ENCODE results near the gene TLE1.

The TLE1 gene

DNA sequence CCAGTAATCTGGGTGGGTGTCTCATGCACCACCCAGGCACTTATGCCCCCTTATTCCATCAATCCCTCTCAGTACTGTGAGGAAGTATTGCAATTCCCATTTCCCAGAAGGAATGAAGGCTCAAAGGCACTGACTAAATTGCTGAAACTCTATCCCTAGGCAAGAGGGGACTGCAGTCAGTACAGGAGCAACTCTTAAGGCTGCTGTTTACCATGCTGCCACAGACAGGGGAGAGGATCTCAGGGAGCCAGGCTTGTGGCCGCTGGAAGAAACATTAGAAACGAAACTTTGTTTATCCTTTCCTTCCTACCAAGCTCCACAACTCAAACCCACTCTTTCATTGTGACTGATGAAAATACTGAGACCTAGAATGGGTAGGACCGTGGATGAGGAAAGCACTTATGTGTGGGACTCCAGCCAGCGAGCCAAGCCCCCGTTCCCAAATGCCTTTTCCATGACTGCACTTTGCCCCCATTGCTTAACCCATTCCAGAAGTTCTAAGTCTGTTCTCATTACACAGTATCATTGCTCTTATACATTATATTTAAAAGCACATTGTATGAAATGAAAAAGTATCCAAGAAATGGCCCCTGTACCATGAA is 54.3 kb downstream of the TLE1 start:
- TF ChIP-seq ZFX (IDR thresholded peaks at IDR 0.05), result no peak
- TF ChIP-seq, protein P1, sequence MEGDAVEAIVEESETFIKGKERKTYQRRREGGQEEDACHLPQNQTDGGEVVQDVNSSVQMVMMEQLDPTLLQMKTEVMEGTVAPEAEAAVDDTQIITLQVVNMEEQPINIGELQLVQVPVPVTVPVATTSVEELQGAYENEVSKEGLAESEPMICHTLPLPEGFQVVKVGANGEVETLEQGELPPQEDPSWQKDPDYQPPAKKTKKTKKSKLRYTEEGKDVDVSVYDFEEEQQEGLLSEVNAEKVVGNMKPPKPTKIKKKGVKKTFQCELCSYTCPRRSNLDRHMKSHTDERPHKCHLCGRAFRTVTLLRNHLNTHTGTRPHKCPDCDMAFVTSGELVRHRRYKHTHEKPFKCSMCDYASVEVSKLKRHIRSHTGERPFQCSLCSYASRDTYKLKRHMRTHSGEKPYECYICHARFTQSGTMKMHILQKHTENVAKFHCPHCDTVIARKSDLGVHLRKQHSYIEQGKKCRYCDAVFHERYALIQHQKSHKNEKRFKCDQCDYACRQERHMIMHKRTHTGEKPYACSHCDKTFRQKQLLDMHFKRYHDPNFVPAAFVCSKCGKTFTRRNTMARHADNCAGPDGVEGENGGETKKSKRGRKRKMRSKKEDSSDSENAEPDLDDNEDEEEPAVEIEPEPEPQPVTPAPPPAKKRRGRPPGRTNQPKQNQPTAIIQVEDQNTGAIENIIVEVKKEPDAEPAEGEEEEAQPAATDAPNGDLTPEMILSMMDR (conservative IDR thresholded peaks at IDR 0.05), result no peak
- no peak overlapping the region for H3K27ac ChIP-seq

- no peak for TF ChIP-seq ZFX (IDR thresholded peaks at IDR 0.05)
- TF ChIP-seq, protein P1 (conservative IDR thresholded peaks at IDR 0.05), result no peak
- no peak overlapping the region for H3K27ac ChIP-seq
Observed at GRCh38 chr9:81633952-81634854, 55.1 kb downstream of the TLE1 start.

DNA sequence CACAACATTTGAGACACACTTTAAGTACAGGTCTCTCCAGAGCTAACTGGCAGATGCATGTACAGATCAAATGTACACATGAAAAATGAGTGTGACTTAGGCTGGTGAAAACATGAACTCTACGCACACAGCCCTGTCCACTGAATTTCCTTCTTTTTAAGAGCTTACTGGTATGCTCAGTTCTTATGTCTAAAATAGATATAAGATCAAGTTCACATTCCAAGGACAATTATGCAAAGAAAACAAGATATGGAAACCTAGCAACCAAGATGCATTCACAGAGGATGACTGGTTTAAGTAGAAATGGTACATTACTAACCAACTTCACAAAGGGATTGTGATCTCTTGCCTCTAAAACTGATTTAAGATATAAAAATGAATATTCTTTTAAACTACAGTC is 56.7 kb downstream of the TLE1 start:
- no peak overlapping the region for H3K27ac ChIP-seq
- no peak for TF ChIP-seq ZFX (IDR thresholded peaks at IDR 0.05)
- TF ChIP-seq, protein P1 (conservative IDR thresholded peaks at IDR 0.05), result no peak

- TF ChIP-seq, protein P1 (conservative IDR thresholded peaks at IDR 0.05), result no peak
- TF ChIP-seq ZFX (IDR thresholded peaks at IDR 0.05), result no peak
Observed at GRCh38 chr9:81631218-81631745, 58.1 kb downstream of the TLE1 start.

GRCh38 chr9:81629440-81629839 is 59.9 kb downstream of the TLE1 start:
- no peak overlapping the region for H3K27ac ChIP-seq

More at GRCh38 chr9:81631218-81631745, 58.1 kb downstream of the TLE1 start:
- H3K27ac ChIP-seq, result no peak overlapping the region

GRCh38 chr9:81628897-81629296 is 60.5 kb downstream of the TLE1 start:
- no peak overlapping the region for H3K27ac ChIP-seq
- no peak for TF ChIP-seq ZFX (IDR thresholded peaks at IDR 0.05)
- TF ChIP-seq, protein P1 (conservative IDR thresholded peaks at IDR 0.05), result no peak

More at GRCh38 chr9:81629440-81629839, 59.9 kb downstream of the TLE1 start:
- TF ChIP-seq ZFX (IDR thresholded peaks at IDR 0.05), result no peak
- TF ChIP-seq, protein P1 (conservative IDR thresholded peaks at IDR 0.05), result no peak

- H3K27ac ChIP-seq, result no peak overlapping the region
- TF ChIP-seq, protein P1 (conservative IDR thresholded peaks at IDR 0.05), result no peak
- TF ChIP-seq ZFX (IDR thresholded peaks at IDR 0.05), result no peak
Observed at GRCh38 chr9:81627481-81627880, 61.9 kb downstream of the TLE1 start.
